DMS53 (cell line): ENCODE measurements around the gene LCN1.
"Not testable (repeated sequence)": the region's sequence is repeated elsewhere in the genome, so short reads cannot be mapped to it uniquely, and the experiment has no call there.

ENCODE experiments used
- DNase-seq: peaks from one replicate; lab custom pipeline; 2025; lab: John Stamatoyannopoulos, UW

Gene LCN1

GRCh38 chr9:135546792-135547617 is 25.8 kb downstream of the LCN1 start:
- DNase-seq: not testable (repeated sequence)

- no peak for DNase-seq
Measured at GRCh38 chr9:135547756-135548736, 26.8 kb downstream of the LCN1 start.

- not testable (repeated sequence) for DNase-seq
Measured at GRCh38 chr9:135549478-135550343, 28.5 kb downstream of the LCN1 start.

GRCh38 chr9:135550344-135550918 is 29.2 kb downstream of the LCN1 start:
- DNase-seq: no peak

GRCh38 chr9:135551031-135551430 is 29.8 kb downstream of the LCN1 start:
- DNase-seq: no peak

GRCh38 chr9:135551456-135551855 is 30.2 kb downstream of the LCN1 start:
- DNase-seq: no peak

- no peak for DNase-seq
Measured at GRCh38 chr9:135552021-135552697, 30.9 kb downstream of the LCN1 start.

GRCh38 chr9:135552698-135553171 is 31.5 kb downstream of the LCN1 start:
- no peak for DNase-seq

- no peak for DNase-seq
Measured at GRCh38 chr9:135554718-135555117, 33.5 kb downstream of the LCN1 start.

GRCh38 chr9:135555203-135555602 is 34.0 kb downstream of the LCN1 start:
- peak; percentile 65 for DNase-seq

- DNase-seq: no peak
Measured at GRCh38 chr9:135555910-135556309, 34.7 kb downstream of the LCN1 start.

GRCh38 chr9:135559606-135560005 is 38.4 kb downstream of the LCN1 start:
- no peak for DNase-seq

GRCh38 chr9:135561391-135562234 is 40.4 kb downstream of the LCN1 start, which contains the start of gene PAEP:
PAEP (plus strand) TSS chr9:135561756.
- peak; percentile 69 for DNase-seq

- DNase-seq: no peak
Measured at GRCh38 chr9:135562235-135562745, 41.0 kb downstream of the LCN1 start.

- DNase-seq: no peak
Measured at GRCh38 chr9:135563039-135563476, 41.8 kb downstream of the LCN1 start.

- DNase-seq: no peak
Measured at GRCh38 chr9:135563858-135564257, 42.6 kb downstream of the LCN1 start.

GRCh38 chr9:135565141-135565628 is 43.9 kb downstream of the LCN1 start:
- no peak for DNase-seq

GRCh38 chr9:135565636-135566035 is 44.4 kb downstream of the LCN1 start:
- no peak for DNase-seq

- no peak for DNase-seq
Measured at GRCh38 chr9:135566552-135566951, 45.3 kb downstream of the LCN1 start.
